K562 (cell line): Measurements from ENCODE around the gene CYP11A1. TPM values are rescaled to one million over a fixed set of nuclear protein-coding genes. Genes with fewer than 3 reads are reported as not detected.
A peak's percentile ranks its signal among the peaks of the same experiment; 100 is the strongest.

Experiments used
- EHMT2 ChIP-seq: fragments of 450-650 bp; IDR thresholded peaks from 2 replicates; pipeline ENCODE4 v1.6.1; 2018; ENCODE audit warnings: antibody characterized with exemption
- TCF7L2 ChIP-seq: fragments of 150-350 bp; IDR thresholded peaks from 2 replicates; pipeline ENCODE4 v1.6.1; 2016; ENCODE audit warnings: low read depth, mild to moderate bottlenecking, low read length, moderate library complexity
- TFAP4 ChIP-seq: sonication (generic); formaldehyde crosslinking; IDR thresholded peaks from 2 replicates; pipeline ENCODE4 v1.8.0; 2022; ENCODE audit warnings: missing genetic modification reagents, mild to moderate bottlenecking, moderate library complexity, borderline replicate concordance
- ZNF253 ChIP-seq: fragments of 250-450 bp; sonication (Bioruptor Pico); conservative IDR thresholded peaks from 2 replicates; pipeline ENCODE4 v1.6.1; 2021; ENCODE audit warnings: mild to moderate bottlenecking
- polyA plus RNA-seq, 8 experiments: library from polyadenylated mRNA; depleted of rRNA in 4 of 8; stranded (reverse) in 5 of 8; unstranded in 3 of 8; fragments of >200 nt; fragmentation: Nextera tagmentation in 2 of 8; fragmentation: Illumina TruSeq in 1 of 8; extraction: Ambion mirVana in 2 of 8; extraction: Trizol in 1 of 8; gene quantifications; 2 replicates each; pipeline versions ENCODE4 v1.2.1 to v1.2.3, GENCODE V29; 2011 to 2014; ENCODE audit warnings: inconsistent platforms in 1 of 8, missing spikeins in 1 of 8
- total RNA-seq, 7 experiments: library from RNA; depleted of rRNA in 6 of 7; stranded (reverse); fragments of >200 nt in 6 of 7; fragmentation: Illumina TruSeq in 2 of 7; extraction: Trizol in 2 of 7; gene quantifications; 2 replicates each; pipeline versions ENCODE4 v1.2.1 to v1.2.3, GENCODE V29; 2011 to 2021; ENCODE audit warnings: low replicate concordance in 1 of 7
- TF ChIP-seq, protein P1 (sequence below): fragments of 450-650 bp; conservative IDR thresholded peaks from 2 replicates; pipeline ENCODE4 v1.6.1; 2016; ENCODE audit warnings: missing genetic modification characterization, low read depth, mild to moderate bottlenecking, missing compliant biosample characterization, moderate library complexity
- TF ChIP-seq, protein P2 (sequence below): fragments of 200-600 bp; sonication (generic); IDR thresholded peaks from one replicate; pipeline ENCODE4 v1.6.1; 2012; ENCODE audit warnings: mild to moderate bottlenecking, low read depth, low read length, inconsistent platforms
- TF ChIP-seq, protein P3 (sequence below): fragments of 200-800 bp; sonication (Bioruptor generic); IDR thresholded peaks from 2 replicates; pipeline ENCODE4 v1.6.1; 2016; ENCODE audit warnings: missing genetic modification characterization, missing compliant biosample characterization

The CYP11A1 gene
- total and polyA plus RNA-seq, 9 of the 15 experiments (the other 6 are each of a cell fraction or from before 2014, with no cell fraction given), result 0.06 to 0.24 (median 0.10) TPM; not detected in 4

GRCh38 chr15:74382004-74382816 is 14.8 kb upstream of the CYP11A1 start (continued):
- TF ChIP-seq, protein P1, sequence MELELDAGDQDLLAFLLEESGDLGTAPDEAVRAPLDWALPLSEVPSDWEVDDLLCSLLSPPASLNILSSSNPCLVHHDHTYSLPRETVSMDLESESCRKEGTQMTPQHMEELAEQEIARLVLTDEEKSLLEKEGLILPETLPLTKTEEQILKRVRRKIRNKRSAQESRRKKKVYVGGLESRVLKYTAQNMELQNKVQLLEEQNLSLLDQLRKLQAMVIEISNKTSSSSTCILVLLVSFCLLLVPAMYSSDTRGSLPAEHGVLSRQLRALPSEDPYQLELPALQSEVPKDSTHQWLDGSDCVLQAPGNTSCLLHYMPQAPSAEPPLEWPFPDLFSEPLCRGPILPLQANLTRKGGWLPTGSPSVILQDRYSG (tag), result no peak
- TF ChIP-seq, protein P2, sequence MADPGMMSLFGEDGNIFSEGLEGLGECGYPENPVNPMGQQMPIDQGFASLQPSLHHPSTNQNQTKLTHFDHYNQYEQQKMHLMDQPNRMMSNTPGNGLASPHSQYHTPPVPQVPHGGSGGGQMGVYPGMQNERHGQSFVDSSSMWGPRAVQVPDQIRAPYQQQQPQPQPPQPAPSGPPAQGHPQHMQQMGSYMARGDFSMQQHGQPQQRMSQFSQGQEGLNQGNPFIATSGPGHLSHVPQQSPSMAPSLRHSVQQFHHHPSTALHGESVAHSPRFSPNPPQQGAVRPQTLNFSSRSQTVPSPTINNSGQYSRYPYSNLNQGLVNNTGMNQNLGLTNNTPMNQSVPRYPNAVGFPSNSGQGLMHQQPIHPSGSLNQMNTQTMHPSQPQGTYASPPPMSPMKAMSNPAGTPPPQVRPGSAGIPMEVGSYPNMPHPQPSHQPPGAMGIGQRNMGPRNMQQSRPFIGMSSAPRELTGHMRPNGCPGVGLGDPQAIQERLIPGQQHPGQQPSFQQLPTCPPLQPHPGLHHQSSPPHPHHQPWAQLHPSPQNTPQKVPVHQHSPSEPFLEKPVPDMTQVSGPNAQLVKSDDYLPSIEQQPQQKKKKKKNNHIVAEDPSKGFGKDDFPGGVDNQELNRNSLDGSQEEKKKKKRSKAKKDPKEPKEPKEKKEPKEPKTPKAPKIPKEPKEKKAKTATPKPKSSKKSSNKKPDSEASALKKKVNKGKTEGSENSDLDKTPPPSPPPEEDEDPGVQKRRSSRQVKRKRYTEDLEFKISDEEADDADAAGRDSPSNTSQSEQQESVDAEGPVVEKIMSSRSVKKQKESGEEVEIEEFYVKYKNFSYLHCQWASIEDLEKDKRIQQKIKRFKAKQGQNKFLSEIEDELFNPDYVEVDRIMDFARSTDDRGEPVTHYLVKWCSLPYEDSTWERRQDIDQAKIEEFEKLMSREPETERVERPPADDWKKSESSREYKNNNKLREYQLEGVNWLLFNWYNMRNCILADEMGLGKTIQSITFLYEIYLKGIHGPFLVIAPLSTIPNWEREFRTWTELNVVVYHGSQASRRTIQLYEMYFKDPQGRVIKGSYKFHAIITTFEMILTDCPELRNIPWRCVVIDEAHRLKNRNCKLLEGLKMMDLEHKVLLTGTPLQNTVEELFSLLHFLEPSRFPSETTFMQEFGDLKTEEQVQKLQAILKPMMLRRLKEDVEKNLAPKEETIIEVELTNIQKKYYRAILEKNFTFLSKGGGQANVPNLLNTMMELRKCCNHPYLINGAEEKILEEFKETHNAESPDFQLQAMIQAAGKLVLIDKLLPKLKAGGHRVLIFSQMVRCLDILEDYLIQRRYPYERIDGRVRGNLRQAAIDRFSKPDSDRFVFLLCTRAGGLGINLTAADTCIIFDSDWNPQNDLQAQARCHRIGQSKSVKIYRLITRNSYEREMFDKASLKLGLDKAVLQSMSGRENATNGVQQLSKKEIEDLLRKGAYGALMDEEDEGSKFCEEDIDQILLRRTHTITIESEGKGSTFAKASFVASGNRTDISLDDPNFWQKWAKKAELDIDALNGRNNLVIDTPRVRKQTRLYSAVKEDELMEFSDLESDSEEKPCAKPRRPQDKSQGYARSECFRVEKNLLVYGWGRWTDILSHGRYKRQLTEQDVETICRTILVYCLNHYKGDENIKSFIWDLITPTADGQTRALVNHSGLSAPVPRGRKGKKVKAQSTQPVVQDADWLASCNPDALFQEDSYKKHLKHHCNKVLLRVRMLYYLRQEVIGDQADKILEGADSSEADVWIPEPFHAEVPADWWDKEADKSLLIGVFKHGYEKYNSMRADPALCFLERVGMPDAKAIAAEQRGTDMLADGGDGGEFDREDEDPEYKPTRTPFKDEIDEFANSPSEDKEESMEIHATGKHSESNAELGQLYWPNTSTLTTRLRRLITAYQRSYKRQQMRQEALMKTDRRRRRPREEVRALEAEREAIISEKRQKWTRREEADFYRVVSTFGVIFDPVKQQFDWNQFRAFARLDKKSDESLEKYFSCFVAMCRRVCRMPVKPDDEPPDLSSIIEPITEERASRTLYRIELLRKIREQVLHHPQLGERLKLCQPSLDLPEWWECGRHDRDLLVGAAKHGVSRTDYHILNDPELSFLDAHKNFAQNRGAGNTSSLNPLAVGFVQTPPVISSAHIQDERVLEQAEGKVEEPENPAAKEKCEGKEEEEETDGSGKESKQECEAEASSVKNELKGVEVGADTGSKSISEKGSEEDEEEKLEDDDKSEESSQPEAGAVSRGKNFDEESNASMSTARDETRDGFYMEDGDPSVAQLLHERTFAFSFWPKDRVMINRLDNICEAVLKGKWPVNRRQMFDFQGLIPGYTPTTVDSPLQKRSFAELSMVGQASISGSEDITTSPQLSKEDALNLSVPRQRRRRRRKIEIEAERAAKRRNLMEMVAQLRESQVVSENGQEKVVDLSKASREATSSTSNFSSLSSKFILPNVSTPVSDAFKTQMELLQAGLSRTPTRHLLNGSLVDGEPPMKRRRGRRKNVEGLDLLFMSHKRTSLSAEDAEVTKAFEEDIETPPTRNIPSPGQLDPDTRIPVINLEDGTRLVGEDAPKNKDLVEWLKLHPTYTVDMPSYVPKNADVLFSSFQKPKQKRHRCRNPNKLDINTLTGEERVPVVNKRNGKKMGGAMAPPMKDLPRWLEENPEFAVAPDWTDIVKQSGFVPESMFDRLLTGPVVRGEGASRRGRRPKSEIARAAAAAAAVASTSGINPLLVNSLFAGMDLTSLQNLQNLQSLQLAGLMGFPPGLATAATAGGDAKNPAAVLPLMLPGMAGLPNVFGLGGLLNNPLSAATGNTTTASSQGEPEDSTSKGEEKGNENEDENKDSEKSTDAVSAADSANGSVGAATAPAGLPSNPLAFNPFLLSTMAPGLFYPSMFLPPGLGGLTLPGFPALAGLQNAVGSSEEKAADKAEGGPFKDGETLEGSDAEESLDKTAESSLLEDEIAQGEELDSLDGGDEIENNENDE, result no peak
- TF ChIP-seq ZNF253 (no peak), EHMT2 (no peak), TCF7L2 (no peak), TFAP4 (CRISPR knock-in tag) (peak; percentile 94)
- TF ChIP-seq, protein P3, sequence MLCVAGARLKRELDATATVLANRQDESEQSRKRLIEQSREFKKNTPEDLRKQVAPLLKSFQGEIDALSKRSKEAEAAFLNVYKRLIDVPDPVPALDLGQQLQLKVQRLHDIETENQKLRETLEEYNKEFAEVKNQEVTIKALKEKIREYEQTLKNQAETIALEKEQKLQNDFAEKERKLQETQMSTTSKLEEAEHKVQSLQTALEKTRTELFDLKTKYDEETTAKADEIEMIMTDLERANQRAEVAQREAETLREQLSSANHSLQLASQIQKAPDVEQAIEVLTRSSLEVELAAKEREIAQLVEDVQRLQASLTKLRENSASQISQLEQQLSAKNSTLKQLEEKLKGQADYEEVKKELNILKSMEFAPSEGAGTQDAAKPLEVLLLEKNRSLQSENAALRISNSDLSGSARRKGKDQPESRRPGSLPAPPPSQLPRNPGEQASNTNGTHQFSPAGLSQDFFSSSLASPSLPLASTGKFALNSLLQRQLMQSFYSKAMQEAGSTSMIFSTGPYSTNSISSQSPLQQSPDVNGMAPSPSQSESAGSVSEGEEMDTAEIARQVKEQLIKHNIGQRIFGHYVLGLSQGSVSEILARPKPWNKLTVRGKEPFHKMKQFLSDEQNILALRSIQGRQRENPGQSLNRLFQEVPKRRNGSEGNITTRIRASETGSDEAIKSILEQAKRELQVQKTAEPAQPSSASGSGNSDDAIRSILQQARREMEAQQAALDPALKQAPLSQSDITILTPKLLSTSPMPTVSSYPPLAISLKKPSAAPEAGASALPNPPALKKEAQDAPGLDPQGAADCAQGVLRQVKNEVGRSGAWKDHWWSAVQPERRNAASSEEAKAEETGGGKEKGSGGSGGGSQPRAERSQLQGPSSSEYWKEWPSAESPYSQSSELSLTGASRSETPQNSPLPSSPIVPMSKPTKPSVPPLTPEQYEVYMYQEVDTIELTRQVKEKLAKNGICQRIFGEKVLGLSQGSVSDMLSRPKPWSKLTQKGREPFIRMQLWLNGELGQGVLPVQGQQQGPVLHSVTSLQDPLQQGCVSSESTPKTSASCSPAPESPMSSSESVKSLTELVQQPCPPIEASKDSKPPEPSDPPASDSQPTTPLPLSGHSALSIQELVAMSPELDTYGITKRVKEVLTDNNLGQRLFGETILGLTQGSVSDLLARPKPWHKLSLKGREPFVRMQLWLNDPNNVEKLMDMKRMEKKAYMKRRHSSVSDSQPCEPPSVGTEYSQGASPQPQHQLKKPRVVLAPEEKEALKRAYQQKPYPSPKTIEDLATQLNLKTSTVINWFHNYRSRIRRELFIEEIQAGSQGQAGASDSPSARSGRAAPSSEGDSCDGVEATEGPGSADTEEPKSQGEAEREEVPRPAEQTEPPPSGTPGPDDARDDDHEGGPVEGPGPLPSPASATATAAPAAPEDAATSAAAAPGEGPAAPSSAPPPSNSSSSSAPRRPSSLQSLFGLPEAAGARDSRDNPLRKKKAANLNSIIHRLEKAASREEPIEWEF (CRISPR knock-in tag), result no peak
